Stomach (tissue), 4 donors: Measurements from ENCODE around the gene CNGA2.

Source experiments
- POLR2AphosphoS5 ChIP-seq, 3 donors: sonication (generic); formaldehyde crosslinking; IDR thresholded peaks; one replicate each; pipeline ENCODE4 v1.6.1; 2016; ENCODE audit warnings: antibody characterized with exemption in 3 of 3
- TF ChIP-seq, protein P1 (sequence below), 7 experiments: fragments of 450-650 bp in 4 of 7; fragments of 200-600 bp in 3 of 7; sonication (generic) in 3 of 7; IDR thresholded peaks; one replicate each; pipeline ENCODE4 v1.5.1; 2016 to 2019; ENCODE audit warnings: antibody characterized with exemption in 7 of 7, control low read depth in 2 of 7, mild to moderate bottlenecking in 1 of 7

DNA sequence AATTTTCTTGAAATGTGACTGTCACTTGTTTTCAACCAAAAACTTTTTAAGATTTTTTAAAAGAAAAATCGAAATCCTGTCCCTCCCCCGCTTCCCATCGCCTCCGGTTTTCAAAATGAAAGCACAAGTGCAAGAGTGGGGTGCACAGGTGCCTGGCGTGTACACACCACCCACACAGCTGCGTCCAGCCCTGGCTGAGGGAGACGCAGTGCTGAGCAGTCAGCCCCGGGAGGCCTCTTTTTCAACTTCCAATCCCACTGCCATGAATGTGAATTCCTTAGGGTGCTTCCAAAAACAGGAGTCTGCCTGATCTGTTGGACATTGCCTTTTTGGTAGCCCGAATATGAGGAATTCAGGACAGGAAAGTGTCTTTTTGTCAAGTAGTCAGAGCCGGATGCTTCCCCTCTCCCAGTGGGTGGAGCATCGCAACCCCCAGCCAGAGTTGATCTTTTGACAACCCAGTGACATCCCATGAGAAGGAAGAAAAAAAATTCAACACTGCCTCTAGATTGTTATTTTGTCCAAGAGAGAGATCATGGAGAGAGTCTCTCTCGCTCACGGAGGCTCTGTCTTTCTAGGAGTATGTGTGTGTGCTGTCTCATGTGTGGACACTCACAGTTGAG lies 30.4 kb upstream of the CNGA2 start:
- TF ChIP-seq, protein P1, sequence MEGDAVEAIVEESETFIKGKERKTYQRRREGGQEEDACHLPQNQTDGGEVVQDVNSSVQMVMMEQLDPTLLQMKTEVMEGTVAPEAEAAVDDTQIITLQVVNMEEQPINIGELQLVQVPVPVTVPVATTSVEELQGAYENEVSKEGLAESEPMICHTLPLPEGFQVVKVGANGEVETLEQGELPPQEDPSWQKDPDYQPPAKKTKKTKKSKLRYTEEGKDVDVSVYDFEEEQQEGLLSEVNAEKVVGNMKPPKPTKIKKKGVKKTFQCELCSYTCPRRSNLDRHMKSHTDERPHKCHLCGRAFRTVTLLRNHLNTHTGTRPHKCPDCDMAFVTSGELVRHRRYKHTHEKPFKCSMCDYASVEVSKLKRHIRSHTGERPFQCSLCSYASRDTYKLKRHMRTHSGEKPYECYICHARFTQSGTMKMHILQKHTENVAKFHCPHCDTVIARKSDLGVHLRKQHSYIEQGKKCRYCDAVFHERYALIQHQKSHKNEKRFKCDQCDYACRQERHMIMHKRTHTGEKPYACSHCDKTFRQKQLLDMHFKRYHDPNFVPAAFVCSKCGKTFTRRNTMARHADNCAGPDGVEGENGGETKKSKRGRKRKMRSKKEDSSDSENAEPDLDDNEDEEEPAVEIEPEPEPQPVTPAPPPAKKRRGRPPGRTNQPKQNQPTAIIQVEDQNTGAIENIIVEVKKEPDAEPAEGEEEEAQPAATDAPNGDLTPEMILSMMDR (IDR thresholded peaks at IDR 0.05), result no peak
- TF ChIP-seq POLR2AphosphoS5 (IDR thresholded peaks at IDR 0.05), result no peak
